CD4-positive, alpha-beta T cell (primary cell): ENCODE data around the gene RPP30. TPM values are rescaled to one million over a fixed set of nuclear protein-coding genes. Genes with fewer than 3 reads are reported as not detected.
"Not testable (repeated sequence)": the region's sequence is repeated elsewhere in the genome, so short reads cannot be mapped to it uniquely, and the experiment has no call there.

Experiments
- ATAC-seq: fragments of 200-7000 bp; cut with Tn5 transposase; one replicate; pipeline ENCODE4 v1.10.0; 2022; ENCODE audit warnings: mild to moderate bottlenecking; ENCODE audit not compliant: poor library complexity
- CTCF ChIA-PET: fragments of 350-600 bp; sonication (Branson Sonifier 250); formaldehyde crosslinking; loops from one replicate; lab custom pipeline; 2021; ENCODE audit warnings: antibody characterized with exemption, inconsistent platforms; lab: Charles Lee
- POLR2A ChIA-PET: fragments of 350-600 bp; sonication (Branson Sonifier 250); formaldehyde crosslinking; loops from one replicate; lab custom pipeline; 2021; ENCODE audit warnings: antibody characterized with exemption, inconsistent platforms; lab: Charles Lee
- DNase-seq, 14 experiments: peaks; one replicate each; pipeline ENCODE4 v3.0.0-alpha.2; 2013 to 2020; ENCODE audit warnings: mixed read lengths in 2 of 14
- H3K27ac ChIP-seq, 2 donors: one replicate each; pipeline versions ENCODE4 v1.5.1 to v1.7.0; 2013; ENCODE audit warnings: low read length in 2 of 2, low read depth in 1 of 2, mild to moderate bottlenecking in 1 of 2
- H3K27me3 ChIP-seq, 2 experiments: 1 replicate in 1 of 2; 2 replicates in 1 of 2; pipeline versions ENCODE4 v1.6.1 to v1.7.0; 2013; ENCODE audit warnings: low read length in 2 of 2, control low read depth in 1 of 2, mild to moderate bottlenecking in 1 of 2, moderate library complexity in 1 of 2; ENCODE audit not compliant: insufficient read depth in 2 of 2, control insufficient read depth in 1 of 2
- H3K36me3 ChIP-seq: one replicate; pipeline ENCODE4 v1.6.1; 2013; ENCODE audit warnings: low read length, control low read depth; ENCODE audit not compliant: insufficient read depth
- H3K4me1 ChIP-seq: one replicate; pipeline ENCODE4 v1.6.1; 2013; ENCODE audit warnings: low read length, control low read depth; ENCODE audit not compliant: insufficient read depth
- H3K4me3 ChIP-seq: one replicate; pipeline ENCODE4 v1.5.1; 2013; ENCODE audit warnings: mild to moderate bottlenecking, low read length, moderate library complexity
- H3K9me3 ChIP-seq, 2 experiments: 1 replicate in 1 of 2; 2 replicates in 1 of 2; pipeline versions ENCODE4 v1.6.1 to v1.7.0; 2013; ENCODE audit warnings: low read length in 2 of 2, mild to moderate bottlenecking in 2 of 2, control low read depth in 1 of 2, moderate library complexity in 1 of 2; ENCODE audit not compliant: control insufficient read depth in 1 of 2, insufficient read depth in 1 of 2
- H3K27ac Mint-ChIP-seq: one replicate; pipeline ENCODE4 v1.8.0; 2020; ENCODE audit warnings: mixed read lengths
- H3K27me3 Mint-ChIP-seq: one replicate; pipeline ENCODE4 v1.8.0; 2021; ENCODE audit warnings: mixed read lengths
- H3K36me3 Mint-ChIP-seq: one replicate; pipeline ENCODE4 v1.8.0; 2021; ENCODE audit warnings: low read depth, mixed read lengths
- H3K4me1 Mint-ChIP-seq: one replicate; pipeline ENCODE4 v1.8.0; 2021; ENCODE audit warnings: low read depth, mixed read lengths
- H3K4me3 Mint-ChIP-seq: one replicate; pipeline ENCODE4 v1.8.0; 2020; ENCODE audit warnings: mild to moderate bottlenecking, mixed read lengths
- H3K9me3 Mint-ChIP-seq: one replicate; pipeline ENCODE4 v1.8.0; 2020; ENCODE audit warnings: mixed read lengths
- CTCF ChIP-seq: fragments of 200-600 bp; IDR thresholded peaks from one replicate; pipeline ENCODE4 v1.8.0; 2022; ENCODE audit warnings: antibody characterized with exemption, mild to moderate bottlenecking
- intact Hi-C, 2 experiments: fragments of 100-400 bp; cut with DNase I in 1 of 2; cut with micrococcal nuclease in 1 of 2; formaldehyde crosslinking; loops; one replicate each; pipeline versions ENCODE4 v1.15.1 to v1.9.0; 2023 to 2025; cut with DNase I, micrococcal nuclease
- total RNA-seq, 174 experiments: library from RNA in 2 of 174; stranded (reverse) in 2 of 174; gene quantifications; one replicate each; pipeline ENCODE4 v1.2.3 and lab custom pipeline; 2021 to 2026

Gene RPP30
- total RNA-seq, 2 experiments from 2014 or later, result 25.3 to 28.5 TPM

- H3K9me3 ChIP-seq, H3K4me3 Mint-ChIP-seq, H3K4me1 Mint-ChIP-seq, H3K27ac Mint-ChIP-seq, H3K9me3 Mint-ChIP-seq, H3K27me3 ChIP-seq, H3K4me3 ChIP-seq, H3K27ac ChIP-seq, H3K27me3 Mint-ChIP-seq, H3K4me1 ChIP-seq: not testable (repeated sequence)
- peak; percentile 81 for TF ChIP-seq CTCF
- ChIA-PET CTCF (interaction anchor here (0.6 to 1.8 kb wide), 8 partner anchors 9 to 1326 kb away, joined by 3 to 11 read pairs (median 4); partner anchors contain the start of gene RPP30), POLR2A (interaction anchor here (0.6 to 1.9 kb wide), 4 partner anchors 8 to 154 kb away, joined by 3 to 7 read pairs (median 4); partner anchors contain the start of gene RPP30)
- DNase-seq (peak in 3 of 14 experiments; percentile 50 to 71 (median 68)), ATAC-seq (peak; percentile 72)
- peaks cover 59% of the 10 kb centered on the region for H3K36me3 ChIP-seq
- intact Hi-C loops, result loop anchor here (1.0 to 10.0 kb wide), 2 partner anchors 365 to 371 kb away; no protein-coding TSS in a partner anchor
- peaks cover 94% of the 10 kb centered on the region for H3K36me3 Mint-ChIP-seq
These were observed 8.4 kb downstream of the RPP30 start for GRCh38 chr10:90880059-90880719.

GRCh38 chr10:90884431-90884830, 12.7 kb downstream of the RPP30 start:
- Mint-ChIP-seq H3K36me3 (peaks cover 95% of the 10 kb centered on the region), H3K9me3 (no peaks in the 10 kb centered on the region), H3K27ac (no peak overlapping the region), H3K4me3 (no peak overlapping the region), H3K4me1 (peaks cover 8% of the 10 kb centered on the region), H3K27me3 (no peaks in the 10 kb centered on the region)
- POLR2A ChIA-PET, result no interaction called here
- Histone ChIP-seq H3K4me1 (no peaks in the 10 kb centered on the region), H3K27me3 (no peaks in the 10 kb centered on the region), H3K36me3 (peaks cover 58% of the 10 kb centered on the region), H3K27ac (no peak overlapping the region), H3K4me3 (no peak overlapping the region), H3K9me3 (no peaks in the 10 kb centered on the region)
- CTCF ChIA-PET, result interaction anchor here (1.5 to 2.4 kb wide), 2 partner anchors 10 to 22 kb away, joined by 4 to 5 read pairs; no protein-coding TSS in a partner anchor
- intact Hi-C loops, result loop anchor here in 1 of 2 experiments (10.0 kb wide), 1 partner anchor 360 kb away; no protein-coding TSS in a partner anchor
- DNase-seq, result no peak
- no peak for ATAC-seq
- TF ChIP-seq CTCF, result no peak

GRCh38 chr10:90885176-90885575, 13.4 kb downstream of the RPP30 start:
- no peaks in the 10 kb centered on the region for H3K27me3 ChIP-seq
- peaks cover 9% of the 10 kb centered on the region for H3K4me1 Mint-ChIP-seq
- TF ChIP-seq CTCF, result no peak
- H3K27ac ChIP-seq, result no peak overlapping the region
- H3K4me3 ChIP-seq, result no peak overlapping the region
- no peaks in the 10 kb centered on the region for H3K4me1 ChIP-seq
- no peak for ATAC-seq
- H3K27ac Mint-ChIP-seq, result no peak overlapping the region
- no peaks in the 10 kb centered on the region for H3K9me3 Mint-ChIP-seq
- POLR2A ChIA-PET, result no interaction called here
- no peaks in the 10 kb centered on the region for H3K9me3 ChIP-seq
- intact Hi-C loops, result loop anchor here in 1 of 2 experiments (10.0 kb wide), 1 partner anchor 360 kb away; no protein-coding TSS in a partner anchor
- H3K36me3 ChIP-seq, result peaks cover 63% of the 10 kb centered on the region
- H3K4me3 Mint-ChIP-seq, result no peak overlapping the region
- CTCF ChIA-PET, result interaction anchor here (1.5 to 2.4 kb wide), 2 partner anchors 9 to 23 kb away, joined by 4 to 5 read pairs; no protein-coding TSS in a partner anchor
- peaks cover 95% of the 10 kb centered on the region for H3K36me3 Mint-ChIP-seq
- no peak for DNase-seq
- H3K27me3 Mint-ChIP-seq, result no peaks in the 10 kb centered on the region
